A673 (cell line): ENCODE results near the gene NEK8. TPM values are rescaled to one million over a fixed set of nuclear protein-coding genes. Genes with fewer than 3 reads are reported as not detected.
A peak's percentile ranks its signal among the peaks of the same experiment; 100 is the strongest.

Experiments used
- BruUV-seq: library from RNA; stranded (reverse); fragments of 400-500 nt; replicated peaks from 2 replicates; lab custom pipeline; 2021; lab: Mats Ljungman, UMichigan
- CTCF ChIA-PET: fragments of 300-600 bp; sonication (Branson Sonifier 250); formaldehyde crosslinking; loops from one replicate; lab custom pipeline; 2022; ENCODE audit warnings: antibody characterized with exemption; lab: Charles Lee
- POLR2A ChIA-PET: fragments of 300-600 bp; sonication (Branson Sonifier 250); formaldehyde crosslinking; loops from one replicate; lab custom pipeline; 2022; ENCODE audit warnings: antibody characterized with exemption; ENCODE audit not compliant: low non-redundant PET; lab: Charles Lee
- DNase-seq: peaks from one replicate; pipeline ENCODE4 v3.0.0-alpha.2; 2015; ENCODE audit warnings: low spot score
- H3K27ac ChIP-seq: fragments of 200-600 bp; sonication (generic); 2 replicates; pipeline ENCODE4 v1.5.1; 2016; ENCODE audit warnings: mixed run types, low read depth, mild to moderate bottlenecking, mixed read lengths, antibody characterized with exemption, low read length; ENCODE audit not compliant: poor library complexity, severe bottlenecking
- H3K27me3 ChIP-seq: fragments of 200-600 bp; sonication (generic); replicated peaks from 2 replicates; pipeline ENCODE4 v1.6.1; 2017; ENCODE audit warnings: mixed run types, low read depth, mild to moderate bottlenecking, mixed read lengths, antibody characterized with exemption, low read length; ENCODE audit not compliant: insufficient read depth, poor library complexity
- H3K36me3 ChIP-seq: fragments of 200-600 bp; sonication (generic); 2 replicates; pipeline ENCODE4 v1.6.1; 2016; ENCODE audit warnings: mixed run types, mild to moderate bottlenecking, mixed read lengths, antibody characterized with exemption, low read length; ENCODE audit not compliant: insufficient read depth, poor library complexity, severe bottlenecking
- H3K4me1 ChIP-seq: fragments of 200-600 bp; sonication (generic); 2 replicates; pipeline ENCODE4 v1.6.1; 2017; ENCODE audit warnings: mixed run types, mild to moderate bottlenecking, mixed read lengths, antibody characterized with exemption, low read length; ENCODE audit not compliant: insufficient read depth, poor library complexity, severe bottlenecking
- H3K4me3 ChIP-seq: fragments of 200-600 bp; sonication (generic); 2 replicates; pipeline ENCODE4 v1.5.1; 2016; ENCODE audit warnings: low read depth, mixed run types, mild to moderate bottlenecking, mixed read lengths, low read length; ENCODE audit not compliant: poor library complexity, severe bottlenecking
- H3K9me3 ChIP-seq: fragments of 200-600 bp; sonication (generic); 2 replicates; pipeline ENCODE4 v1.6.1; 2016; ENCODE audit warnings: mixed run types, low read depth, mild to moderate bottlenecking, mixed read lengths, antibody characterized with exemption, low read length; ENCODE audit not compliant: poor library complexity, severe bottlenecking
- CTCF ChIP-seq: fragments of 300-800, 200-600 bp; sonication (generic); conservative IDR thresholded peaks from 2 replicates; pipeline ENCODE4 v1.5.1; 2017; ENCODE audit warnings: low read depth, mild to moderate bottlenecking, antibody characterized with exemption, low read length, moderate library complexity, mixed read lengths
- EZH2 ChIP-seq: fragments of 200-600 bp; sonication (generic); IDR thresholded peaks from 2 replicates; pipeline ENCODE4 v1.6.1; 2017; ENCODE audit warnings: borderline replicate concordance, low read depth, mild to moderate bottlenecking, mixed read lengths, antibody characterized with exemption, low read length; ENCODE audit not compliant: poor library complexity, severe bottlenecking
- intact Hi-C: fragments of 100-400 bp; cut with micrococcal nuclease; formaldehyde crosslinking; loops from one replicate; pipeline ENCODE4 v1.10.0; 2022; ENCODE audit not compliant: unreplicated experiment
- total RNA-seq: library from RNA; stranded (reverse); gene quantifications from 2 replicates; pipeline ENCODE4 v1.2.3, GENCODE V29; 2021

Gene NEK8
- total RNA-seq, 1 experiment from 2014 or later = 3.9 TPM

DNA sequence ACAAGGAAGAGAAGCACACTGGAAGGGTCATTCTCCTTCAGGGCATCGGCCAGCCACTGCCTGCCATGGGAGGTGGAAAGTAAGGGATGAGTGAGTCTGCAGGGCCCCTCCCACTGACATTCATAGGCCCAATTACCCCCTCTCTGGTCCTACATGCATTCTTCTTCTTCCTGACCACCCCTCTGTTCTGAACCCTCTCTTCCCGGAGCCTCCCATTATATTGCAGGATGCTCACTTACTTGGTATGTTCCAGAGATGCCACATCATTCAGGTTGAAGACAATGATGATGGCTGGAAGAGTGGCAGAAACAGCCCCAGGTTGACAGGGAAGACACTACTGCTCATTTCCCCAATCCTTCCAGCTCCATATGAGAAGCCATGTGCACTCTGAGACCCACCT, 13.4 kb upstream of the NEK8 start:
- TF ChIP-seq CTCF (no peak), EZH2 (no peak)
- no peak overlapping the region for H3K27ac ChIP-seq
- ChIA-PET POLR2A (no interaction called here), CTCF (no interaction called here)
- H3K4me1 ChIP-seq = peaks cover 30% of the 10 kb centered on the region
- intact Hi-C loops = no loop called here
- H3K9me3 ChIP-seq = no peaks in the 10 kb centered on the region
- DNase-seq = no peak
- no TSS peak for BruUV-seq
- H3K4me3 ChIP-seq = no peak overlapping the region
- peaks cover 27% of the 10 kb centered on the region for H3K36me3 ChIP-seq
- H3K27me3 ChIP-seq = no peaks in the 10 kb centered on the region

DNA sequence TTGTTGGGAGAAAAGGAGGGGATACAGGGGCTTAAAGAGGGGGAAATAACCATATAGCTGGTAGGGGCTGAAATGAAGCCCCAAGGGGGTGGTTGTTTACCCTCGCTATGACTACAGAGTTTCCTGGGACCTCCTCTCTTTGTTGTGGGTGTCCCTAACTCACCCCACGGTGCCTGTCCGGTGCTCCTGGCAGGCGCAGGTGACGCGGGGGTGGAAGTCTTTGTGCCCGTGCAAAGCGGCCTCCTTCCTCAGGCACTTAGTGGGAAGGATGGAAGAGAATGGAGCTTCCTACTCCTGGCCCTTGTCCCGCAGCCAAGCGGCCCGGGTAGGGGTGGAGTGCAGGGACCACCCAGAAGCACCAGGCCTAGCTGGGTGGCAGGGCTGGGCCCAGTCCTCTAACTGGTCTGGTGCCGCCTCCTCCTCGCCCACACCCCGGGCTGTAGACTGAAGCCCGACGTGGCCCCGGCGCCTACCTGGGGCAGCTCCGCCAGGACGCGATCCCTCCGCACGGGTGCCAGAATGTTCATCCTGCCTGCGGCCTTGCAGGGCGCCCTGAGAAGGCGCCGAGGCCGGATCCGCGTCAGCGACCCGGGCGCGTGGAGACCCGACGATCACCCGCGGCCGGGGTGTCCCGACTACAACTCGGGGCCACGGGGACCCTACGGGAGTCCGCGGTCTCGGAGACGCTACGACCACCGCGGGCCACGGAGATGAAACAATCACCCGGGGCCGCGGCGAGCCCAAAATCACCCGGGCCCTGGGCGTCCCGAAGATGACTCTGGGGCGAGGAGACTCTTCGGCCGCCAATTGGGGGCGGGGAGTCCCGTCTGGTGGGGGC, 11.6 kb upstream of the NEK8 start:
- Histone ChIP-seq H3K4me3 (peak overlapping the region; percentile 97), H3K9me3 (no peaks in the 10 kb centered on the region), H3K27ac (peak overlapping the region; percentile 97), H3K4me1 (peaks cover 32% of the 10 kb centered on the region), H3K36me3 (peaks cover 44% of the 10 kb centered on the region), H3K27me3 (no peaks in the 10 kb centered on the region)
- no TSS peak for BruUV-seq
- DNase-seq = peak; percentile 43
- POLR2A ChIA-PET = interaction anchor here (0.6 kb wide), 1 partner anchor 126 kb away, joined by 5 read pairs; no protein-coding TSS in a partner anchor
- intact Hi-C loops = no loop called here
- CTCF ChIA-PET = interaction anchor here (0.7 kb wide), 1 partner anchor 10 kb away, joined by 3 read pairs; no protein-coding TSS in a partner anchor
- TF ChIP-seq CTCF (no peak), EZH2 (no peak)

GRCh38 chr17:28717578-28718332, 10.8 kb upstream of the NEK8 start, which contains the start of gene RAB34:
RAB34 (minus strand) TSS chr17:28717868; CDS start chr17:28717266, 602 bp downstream.
- CTCF ChIA-PET = no interaction called here
- BruUV-seq = no TSS peak
- intact Hi-C loops = no loop called here

More at GRCh38 chr17:28717578-28718332, 10.8 kb upstream of the NEK8 start, which contains the start of gene RAB34:
- H3K4me1 ChIP-seq = peaks cover 40% of the 10 kb centered on the region
- H3K27me3 ChIP-seq = no peaks in the 10 kb centered on the region
- H3K27ac ChIP-seq = peak within 1 kb of the TSS; percentile 97
- TF ChIP-seq EZH2 = no peak
- TF ChIP-seq CTCF = peak; percentile 33; the same call in 1 of the 2 replicates
- no peaks in the 10 kb centered on the region for H3K9me3 ChIP-seq
- POLR2A ChIA-PET = no interaction called here
- H3K36me3 ChIP-seq = peaks cover 52% of the 10 kb centered on the region
- peak; percentile 95 for DNase-seq
- H3K4me3 ChIP-seq = peak within 1 kb of the TSS; percentile 97
